PC-3 (cell line): ENCODE results near the gene FOSL1.

ENCODE experiments used
- EZH2 ChIP-seq: fragments of 300-600 bp; sonication (generic); IDR thresholded peaks from one replicate; pipeline ENCODE4 v1.6.1; 2017; ENCODE audit warnings: antibody characterized with exemption, mild to moderate bottlenecking, low read length; ENCODE audit not compliant: unreplicated experiment
- TF ChIP-seq, protein P1 (sequence below): fragments of 300-600 bp; sonication (generic); conservative IDR thresholded peaks from 2 replicates; pipeline ENCODE4 v1.5.1; 2017; ENCODE audit warnings: antibody characterized with exemption, low read depth, mild to moderate bottlenecking, low read length

DNA sequence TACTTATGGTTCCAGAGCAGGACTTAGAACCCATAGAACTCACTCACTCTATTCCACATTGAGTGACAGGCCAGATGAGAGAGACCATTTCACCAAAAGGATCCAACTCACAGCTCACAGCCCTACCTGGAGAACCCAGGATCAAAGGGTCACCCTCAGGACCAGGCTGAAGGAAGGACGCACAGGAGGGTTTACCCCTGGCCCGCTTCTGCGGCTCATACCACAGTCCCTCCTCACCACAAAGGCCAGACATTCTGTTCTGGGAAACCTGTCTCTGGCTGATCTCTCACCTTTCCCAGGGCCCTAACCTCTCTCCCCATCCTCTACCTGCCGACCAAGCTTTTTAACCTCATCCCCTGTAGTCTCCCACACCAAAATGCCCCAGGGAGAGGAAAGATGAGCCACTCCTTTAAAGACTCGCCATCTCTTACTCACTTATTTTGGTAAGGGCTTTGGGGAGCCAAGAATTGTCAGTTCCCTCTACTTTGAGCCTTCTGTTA lies 4.7 kb downstream of the FOSL1 start:
- TF ChIP-seq, protein P1, sequence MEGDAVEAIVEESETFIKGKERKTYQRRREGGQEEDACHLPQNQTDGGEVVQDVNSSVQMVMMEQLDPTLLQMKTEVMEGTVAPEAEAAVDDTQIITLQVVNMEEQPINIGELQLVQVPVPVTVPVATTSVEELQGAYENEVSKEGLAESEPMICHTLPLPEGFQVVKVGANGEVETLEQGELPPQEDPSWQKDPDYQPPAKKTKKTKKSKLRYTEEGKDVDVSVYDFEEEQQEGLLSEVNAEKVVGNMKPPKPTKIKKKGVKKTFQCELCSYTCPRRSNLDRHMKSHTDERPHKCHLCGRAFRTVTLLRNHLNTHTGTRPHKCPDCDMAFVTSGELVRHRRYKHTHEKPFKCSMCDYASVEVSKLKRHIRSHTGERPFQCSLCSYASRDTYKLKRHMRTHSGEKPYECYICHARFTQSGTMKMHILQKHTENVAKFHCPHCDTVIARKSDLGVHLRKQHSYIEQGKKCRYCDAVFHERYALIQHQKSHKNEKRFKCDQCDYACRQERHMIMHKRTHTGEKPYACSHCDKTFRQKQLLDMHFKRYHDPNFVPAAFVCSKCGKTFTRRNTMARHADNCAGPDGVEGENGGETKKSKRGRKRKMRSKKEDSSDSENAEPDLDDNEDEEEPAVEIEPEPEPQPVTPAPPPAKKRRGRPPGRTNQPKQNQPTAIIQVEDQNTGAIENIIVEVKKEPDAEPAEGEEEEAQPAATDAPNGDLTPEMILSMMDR: no peak
- TF ChIP-seq EZH2: no peak
